ENCODE results near the gene DDX11. TPM values are rescaled to one million over a fixed set of nuclear protein-coding genes. Genes with fewer than 3 reads are reported as not detected.
A peak's percentile ranks its signal among the peaks of the same experiment; 100 is the strongest.
"Not testable (repeated sequence)": the region's sequence is repeated elsewhere in the genome, so short reads cannot be mapped to it uniquely, and the experiment has no call there.

DDX11 gene
- total RNA-seq, 1 experiment from 2014 or later, result 81.4 TPM

- not testable (repeated sequence) for H3K36me3 ChIP-seq (replicated peaks; ENCODE audit: control insufficient read depth, insufficient read depth, low read length); H3K27me3 ChIP-seq (ENCODE audit: control insufficient read depth, insufficient read depth, low read length); H3K4me3 ChIP-seq (ENCODE audit: insufficient read depth, low read depth, low read length)
- peak; percentile 28 for DNase-seq
These were observed 27.0 kb downstream of the DDX11 start for GRCh38 chr12:31100503-31101208.

GRCh38 chr12:31102125-31102524 is 28.5 kb downstream of the DDX11 start:
- H3K27me3 ChIP-seq (ENCODE audit: control insufficient read depth, insufficient read depth, low read length); DNase-seq; H3K36me3 ChIP-seq (replicated peaks; ENCODE audit: control insufficient read depth, insufficient read depth, low read length); H3K4me3 ChIP-seq (ENCODE audit: insufficient read depth, low read depth, low read length): not testable (repeated sequence)

- DNase-seq, result peak; percentile 4
- not testable (repeated sequence) for H3K27me3 ChIP-seq (ENCODE audit: control insufficient read depth, insufficient read depth, low read length); H3K4me3 ChIP-seq (ENCODE audit: insufficient read depth, low read depth, low read length); H3K36me3 ChIP-seq (replicated peaks; ENCODE audit: control insufficient read depth, insufficient read depth, low read length)
These were observed 28.9 kb downstream of the DDX11 start for GRCh38 chr12:31102596-31102995.

DNA sequence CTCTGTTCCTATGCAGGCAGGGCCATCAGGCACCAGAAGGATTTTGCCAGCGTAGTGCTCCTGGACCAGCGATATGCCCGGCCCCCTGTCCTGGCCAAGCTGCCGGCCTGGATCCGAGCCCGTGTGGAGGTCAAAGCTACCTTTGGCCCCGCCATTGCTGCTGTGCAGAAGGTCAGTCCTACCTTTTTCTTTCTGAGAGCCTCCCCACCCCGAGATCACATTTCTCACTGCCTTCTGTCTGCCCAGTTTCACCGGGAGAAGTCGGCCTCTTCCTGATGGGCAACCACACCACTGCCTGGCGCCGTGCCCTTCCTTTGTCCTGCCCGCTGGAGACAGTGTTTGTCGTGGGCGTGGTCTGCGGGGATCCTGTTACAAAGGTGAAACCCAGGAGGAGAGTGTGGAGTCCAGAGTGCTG is 29.9 kb downstream of the DDX11 start:
- H3K4me3 ChIP-seq (ENCODE audit: insufficient read depth, low read depth, low read length); H3K36me3 ChIP-seq (replicated peaks; ENCODE audit: control insufficient read depth, insufficient read depth, low read length); H3K27me3 ChIP-seq (ENCODE audit: control insufficient read depth, insufficient read depth, low read length): not testable (repeated sequence)
- DNase-seq, result peak; percentile 17

DNA sequence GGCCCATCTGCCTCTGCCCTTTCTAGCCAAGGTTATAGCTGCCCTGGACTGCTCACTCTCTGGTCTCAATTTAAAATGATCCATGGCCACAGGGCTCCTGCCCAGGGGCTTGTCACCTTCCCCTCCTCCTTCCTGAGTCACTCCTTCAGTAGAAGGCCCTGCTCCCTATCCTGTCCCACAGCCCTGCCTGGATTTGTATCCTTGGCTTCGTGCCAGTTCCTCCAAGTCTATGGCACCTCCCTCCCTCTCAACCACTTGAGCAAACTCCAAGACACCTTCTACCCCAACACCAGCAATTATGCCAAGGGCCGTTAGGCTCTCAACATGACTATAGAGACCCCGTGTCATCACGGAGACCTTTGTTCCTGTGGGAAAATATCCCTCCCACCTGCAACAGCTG is 30.6 kb downstream of the DDX11 start:
- not testable (repeated sequence) for DNase-seq; H3K27me3 ChIP-seq (ENCODE audit: control insufficient read depth, insufficient read depth, low read length); H3K4me3 ChIP-seq (ENCODE audit: insufficient read depth, low read depth, low read length); H3K36me3 ChIP-seq (replicated peaks; ENCODE audit: control insufficient read depth, insufficient read depth, low read length)

GRCh38 chr12:31104773-31105172 is 31.1 kb downstream of the DDX11 start:
- not testable (repeated sequence) for H3K4me3 ChIP-seq (ENCODE audit: insufficient read depth, low read depth, low read length); DNase-seq; H3K27me3 ChIP-seq (ENCODE audit: control insufficient read depth, insufficient read depth, low read length); H3K36me3 ChIP-seq (replicated peaks; ENCODE audit: control insufficient read depth, insufficient read depth, low read length)

GRCh38 chr12:31105668-31106067 is 32.0 kb downstream of the DDX11 start:
- Histone ChIP-seq H3K4me3 (ENCODE audit: insufficient read depth, low read depth, low read length) (no peak overlapping the region), H3K36me3 (replicated peaks; ENCODE audit: control insufficient read depth, insufficient read depth, low read length) (peaks cover 4% of the 10 kb centered on the region), H3K27me3 (ENCODE audit: control insufficient read depth, insufficient read depth, low read length) (no peaks in the 10 kb centered on the region)
- peak; percentile 9 for DNase-seq

DNA sequence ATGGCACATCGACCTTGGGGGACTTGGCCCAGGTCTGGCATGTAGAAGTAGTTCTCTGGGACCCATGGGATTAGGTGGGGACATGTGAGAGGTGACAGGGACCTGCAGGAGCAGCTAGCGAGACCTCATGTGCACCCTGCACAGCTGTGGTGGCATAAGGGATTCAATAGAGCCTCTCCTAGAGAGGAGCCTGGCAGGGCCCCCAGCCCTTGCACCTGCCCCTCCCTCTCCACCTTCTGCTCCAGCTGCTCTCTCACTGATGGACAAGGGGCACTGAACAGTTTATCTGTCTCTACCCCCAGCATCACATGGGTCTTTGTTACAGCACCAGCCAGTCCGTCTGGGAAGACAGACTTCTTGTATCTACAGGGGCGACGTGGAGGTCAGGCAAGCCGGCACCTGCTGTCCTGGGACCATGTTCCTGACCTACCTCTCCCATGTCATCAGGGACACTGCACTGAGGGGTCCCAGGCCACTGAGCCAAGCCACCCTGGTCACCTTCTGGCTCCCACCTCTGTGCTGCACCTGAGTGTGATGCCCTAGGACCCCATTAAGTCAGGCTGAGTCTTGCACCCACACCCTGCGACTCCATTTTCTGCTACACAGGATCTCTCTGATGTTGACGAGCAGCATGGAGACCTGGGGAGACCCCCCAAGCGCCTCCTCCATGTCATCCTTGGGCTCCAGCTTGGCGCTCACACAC is 32.6 kb downstream of the DDX11 start:
- H3K27me3 ChIP-seq (ENCODE audit: control insufficient read depth, insufficient read depth, low read length), result no peaks in the 10 kb centered on the region
- peaks cover 1% of the 10 kb centered on the region for H3K36me3 ChIP-seq (replicated peaks; ENCODE audit: control insufficient read depth, insufficient read depth, low read length)
- DNase-seq, result peak; percentile 12
- H3K4me3 ChIP-seq (ENCODE audit: insufficient read depth, low read depth, low read length), result no peak overlapping the region

DNA sequence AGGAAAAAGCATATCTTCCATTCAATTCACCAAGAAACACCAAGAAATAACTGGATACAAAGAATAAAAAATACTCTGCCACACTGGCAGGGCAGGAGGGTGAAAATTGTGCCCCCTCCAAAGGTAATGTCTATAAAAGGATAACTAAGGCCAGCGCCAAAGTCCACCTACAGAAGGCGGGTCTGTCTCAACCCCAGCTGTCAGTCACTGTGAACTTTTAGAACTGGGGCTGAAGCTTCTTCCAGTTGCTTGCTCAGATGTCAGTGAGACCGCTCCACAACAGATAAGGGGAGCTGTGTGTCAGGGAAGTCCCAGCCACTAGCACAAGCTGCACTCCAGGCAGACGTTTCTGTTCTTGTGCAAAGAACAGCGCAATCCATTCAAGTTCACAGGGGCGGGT is 36.1 kb downstream of the DDX11 start:
- H3K36me3 ChIP-seq (replicated peaks; ENCODE audit: control insufficient read depth, insufficient read depth, low read length); DNase-seq; H3K4me3 ChIP-seq (ENCODE audit: insufficient read depth, low read depth, low read length); H3K27me3 ChIP-seq (ENCODE audit: control insufficient read depth, insufficient read depth, low read length): not testable (repeated sequence)

- not testable (repeated sequence) for H3K27me3 ChIP-seq (ENCODE audit: control insufficient read depth, insufficient read depth, low read length); H3K36me3 ChIP-seq (replicated peaks; ENCODE audit: control insufficient read depth, insufficient read depth, low read length); DNase-seq; H3K4me3 ChIP-seq (ENCODE audit: insufficient read depth, low read depth, low read length)
These were observed 36.6 kb downstream of the DDX11 start for GRCh38 chr12:31110263-31110662.

DNA sequence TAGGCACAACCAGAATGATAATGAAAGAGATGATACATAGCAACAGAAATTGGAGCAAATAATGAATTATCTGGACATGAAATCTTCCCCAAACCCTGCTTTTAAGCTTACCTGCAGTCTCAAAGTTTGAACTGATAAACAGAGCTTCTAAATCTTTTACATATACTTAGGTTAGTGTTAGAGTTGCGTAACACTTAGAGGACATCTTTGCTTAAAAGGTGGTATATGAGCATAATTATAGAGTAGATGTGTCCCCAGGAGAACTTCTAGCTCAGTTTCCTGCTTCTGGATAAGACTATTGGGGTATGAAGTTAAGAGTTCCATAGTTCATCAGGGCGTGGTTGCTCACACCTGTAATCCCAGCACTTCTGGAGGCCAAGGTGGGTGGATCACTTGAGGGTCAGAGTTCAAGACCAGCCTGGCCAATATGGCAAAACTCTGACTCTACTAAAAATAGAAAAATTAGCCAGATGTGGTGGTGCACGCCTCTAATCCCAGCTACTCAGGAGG is 41.5 kb downstream of the DDX11 start:
- peaks cover 30% of the 10 kb centered on the region for H3K27me3 ChIP-seq (ENCODE audit: control insufficient read depth, insufficient read depth, low read length)
- H3K36me3 ChIP-seq (replicated peaks; ENCODE audit: control insufficient read depth, insufficient read depth, low read length); H3K4me3 ChIP-seq (ENCODE audit: insufficient read depth, low read depth, low read length); DNase-seq: not testable (repeated sequence)

DNA sequence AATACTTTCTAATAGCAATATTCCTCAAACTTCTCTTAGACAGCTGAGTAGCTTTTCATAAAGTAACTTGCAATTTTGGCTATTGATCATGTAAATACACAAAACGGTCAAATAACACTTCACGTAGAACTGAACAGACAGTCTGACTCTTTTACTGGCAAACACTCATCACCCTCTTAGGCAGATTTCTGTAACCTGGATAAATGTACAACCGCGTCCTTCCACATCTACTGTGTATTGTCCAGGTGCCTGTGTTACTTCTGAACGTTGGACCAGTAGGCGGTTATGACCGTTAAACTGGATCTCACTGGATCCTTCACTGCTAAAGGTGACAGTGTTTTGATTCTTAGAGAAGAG is 43.2 kb downstream of the DDX11 start:
- not testable (repeated sequence) for DNase-seq; H3K4me3 ChIP-seq (ENCODE audit: insufficient read depth, low read depth, low read length); H3K36me3 ChIP-seq (replicated peaks; ENCODE audit: control insufficient read depth, insufficient read depth, low read length)
- H3K27me3 ChIP-seq (ENCODE audit: control insufficient read depth, insufficient read depth, low read length), result peaks cover 34% of the 10 kb centered on the region

DNA sequence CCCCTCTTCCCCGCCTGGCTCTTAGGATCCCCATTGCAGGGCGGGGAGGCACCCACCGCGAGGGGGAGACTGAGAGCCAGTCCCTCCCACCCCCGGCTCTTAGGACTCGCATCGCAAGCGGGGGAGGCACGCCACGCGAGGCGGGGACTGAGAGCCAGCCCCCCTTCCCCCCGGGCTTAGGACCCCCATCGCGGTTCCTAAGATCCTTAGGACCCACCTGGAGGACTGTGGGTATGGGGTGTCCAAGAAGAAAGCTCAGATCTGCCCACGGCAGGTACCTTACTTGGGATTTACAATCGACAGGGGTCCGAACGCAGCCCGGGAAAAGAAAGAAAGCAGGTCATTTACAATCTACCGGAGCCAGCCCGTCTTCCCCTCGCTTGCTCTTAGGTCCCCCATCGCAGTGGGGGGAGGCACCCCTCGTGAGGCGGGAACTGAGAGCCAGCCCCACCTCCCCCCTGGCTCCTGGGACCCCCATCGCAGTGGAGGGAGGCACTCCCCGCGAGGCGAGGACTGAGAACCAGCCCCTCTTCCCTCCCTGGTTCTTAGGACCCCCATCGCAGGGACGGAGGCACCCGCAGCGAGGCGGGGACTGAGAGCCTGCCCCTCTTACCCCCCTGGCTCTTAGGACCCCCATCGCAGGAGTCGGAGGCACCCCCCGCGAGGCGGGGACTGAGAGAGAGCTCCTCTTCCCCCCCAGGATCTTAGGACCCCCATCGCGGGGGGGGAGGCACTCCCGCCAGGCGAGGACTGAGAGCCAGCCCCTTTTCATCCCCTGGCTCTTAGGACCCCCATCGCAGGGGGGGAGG is 43.7 kb downstream of the DDX11 start:
- DNase-seq, result peak; percentile 88
- peaks cover 34% of the 10 kb centered on the region for H3K27me3 ChIP-seq (ENCODE audit: control insufficient read depth, insufficient read depth, low read length)
- H3K4me3 ChIP-seq (ENCODE audit: insufficient read depth, low read depth, low read length), result peak overlapping the region; percentile 51
- H3K36me3 ChIP-seq (replicated peaks; ENCODE audit: control insufficient read depth, insufficient read depth, low read length), result no peaks in the 10 kb centered on the region

DNA sequence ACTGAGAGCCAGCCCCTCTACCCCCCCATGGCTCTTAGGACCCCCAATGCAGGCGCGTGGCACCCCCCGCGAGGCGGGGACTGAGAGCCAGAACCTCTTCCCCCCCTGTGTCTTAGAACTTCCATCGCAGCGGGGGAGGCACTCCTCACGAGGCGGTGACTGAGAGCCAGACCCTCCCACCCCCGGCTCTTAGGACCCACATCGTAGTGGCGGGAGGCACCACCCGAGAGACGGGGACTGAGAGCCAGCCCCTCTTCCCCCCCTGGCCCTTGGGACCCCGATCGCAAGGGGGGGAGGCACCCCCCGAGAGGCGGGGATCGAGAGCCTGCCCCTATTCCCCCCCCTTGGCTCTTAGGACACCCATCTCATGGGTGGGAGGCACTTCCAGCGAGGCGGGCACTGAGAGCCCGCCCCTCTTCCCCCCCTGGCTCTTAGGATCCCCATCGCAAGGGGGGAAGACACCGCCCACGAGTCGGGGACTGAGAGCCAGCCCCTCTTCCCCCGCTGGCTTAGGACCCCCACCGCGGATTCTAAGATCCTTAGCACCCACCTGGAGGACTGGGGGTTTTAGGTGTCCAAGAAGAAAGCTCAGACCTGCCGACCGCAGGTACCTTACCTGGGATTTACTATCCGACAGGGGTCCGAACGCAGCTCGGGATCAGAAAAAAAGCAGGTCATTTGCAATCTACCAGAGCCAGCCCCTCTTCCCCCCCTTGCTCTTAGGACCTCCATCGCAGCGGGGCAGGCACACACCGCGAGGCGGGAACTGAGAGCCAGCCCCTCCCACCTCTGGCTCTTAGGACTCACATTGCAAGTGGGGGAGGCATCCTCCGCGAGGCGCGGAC is 44.9 kb downstream of the DDX11 start:
- peak overlapping the region; percentile 51 for H3K4me3 ChIP-seq (ENCODE audit: insufficient read depth, low read depth, low read length)
- H3K36me3 ChIP-seq (replicated peaks; ENCODE audit: control insufficient read depth, insufficient read depth, low read length), result no peaks in the 10 kb centered on the region
- DNase-seq, result peak; percentile 87
- H3K27me3 ChIP-seq (ENCODE audit: control insufficient read depth, insufficient read depth, low read length), result peaks cover 34% of the 10 kb centered on the region

Measured in H7 (cell line).